ENCODE measurements around the gene KRTAP10-6.
"Not testable (repeated sequence)": the region's sequence is repeated elsewhere in the genome, so short reads cannot be mapped to it uniquely, and the experiment has no call there.

KRTAP10-6 gene

GRCh38 chr21:44582055-44582454, 10.2 kb downstream of the KRTAP10-6 start:
- Histone ChIP-seq H3F3A (ENCODE audit: insufficient read depth) (no peaks in the 10 kb centered on the region), H3K27me3 (ENCODE audit: low read length) (no peaks in the 10 kb centered on the region), H3K9me2 (replicated peaks; ENCODE audit: insufficient read depth, low read length) (no peaks in the 10 kb centered on the region), H3K4me2 (ENCODE audit: low read depth, low read length, poor library complexity, severe bottlenecking) (no peak overlapping the region), H3K27ac (ENCODE audit: low read depth, low read length) (no peak overlapping the region), H4K20me1 (ENCODE audit: low read depth, low read length) (no peaks in the 10 kb centered on the region), H3K79me2 (ENCODE audit: insufficient read depth, low read length) (no peaks in the 10 kb centered on the region), H3K9ac (ENCODE audit: low read length) (no peak overlapping the region), H3K4me3 (ENCODE audit: insufficient read depth, low read length, poor library complexity, severe bottlenecking) (no peak overlapping the region), H3K9me3 (ENCODE audit: insufficient read depth, low read length) (peaks cover 10% of the 10 kb centered on the region; the same call in 1 of the 2 replicates), H3K36me3 (ENCODE audit: low read length) (no peaks in the 10 kb centered on the region), H2AFZ (ENCODE audit: low read depth, low read length, severe bottlenecking) (no peak overlapping the region)
- no peak for TF ChIP-seq CTCF (IDR thresholded peaks at IDR 0.05; ENCODE audit: insufficient read depth, low read length, poor library complexity, severe bottlenecking)

GRCh38 chr21:44581158-44581557, 11.1 kb downstream of the KRTAP10-6 start:
- Histone ChIP-seq H3K4me2 (ENCODE audit: low read depth, low read length, poor library complexity, severe bottlenecking) (no peak overlapping the region), H3K27ac (ENCODE audit: low read depth, low read length) (no peak overlapping the region), H3K9me2 (replicated peaks; ENCODE audit: insufficient read depth, low read length) (no peaks in the 10 kb centered on the region), H3F3A (ENCODE audit: insufficient read depth) (no peaks in the 10 kb centered on the region), H2AFZ (ENCODE audit: low read depth, low read length, severe bottlenecking) (no peak overlapping the region), H3K4me3 (ENCODE audit: insufficient read depth, low read length, poor library complexity, severe bottlenecking) (no peak overlapping the region), H3K27me3 (ENCODE audit: low read length) (no peaks in the 10 kb centered on the region), H3K9me3 (ENCODE audit: insufficient read depth, low read length) (peaks cover 10% of the 10 kb centered on the region; the same call in 1 of the 2 replicates), H3K36me3 (ENCODE audit: low read length) (no peaks in the 10 kb centered on the region), H3K79me2 (ENCODE audit: insufficient read depth, low read length) (no peaks in the 10 kb centered on the region), H4K20me1 (ENCODE audit: low read depth, low read length) (no peaks in the 10 kb centered on the region), H3K9ac (ENCODE audit: low read length) (no peak overlapping the region)
- no peak for TF ChIP-seq EZH2phosphoT487 (conservative IDR thresholded peaks at IDR 0.05; ENCODE audit: low read length)
- TF ChIP-seq CTCF (IDR thresholded peaks at IDR 0.05; ENCODE audit: insufficient read depth, low read length, poor library complexity, severe bottlenecking), result no peak

GRCh38 chr21:44580231-44580821, 12.0 kb downstream of the KRTAP10-6 start, which contains the start of gene KRTAP10-5:
Gene KRTAP10-5 (minus strand): TSS chr21:44580604. CDS start chr21:44580578, 26 bp downstream.
- not testable (repeated sequence) for H3K27me3 ChIP-seq (ENCODE audit: low read length); H3K9ac ChIP-seq (ENCODE audit: low read length); H4K20me1 ChIP-seq (ENCODE audit: low read depth, low read length); H3K4me3 ChIP-seq (ENCODE audit: insufficient read depth, low read length, poor library complexity, severe bottlenecking); H2AFZ ChIP-seq (ENCODE audit: low read depth, low read length, severe bottlenecking); H3K27ac ChIP-seq (ENCODE audit: low read depth, low read length); H3F3A ChIP-seq (ENCODE audit: insufficient read depth); H3K9me3 ChIP-seq (ENCODE audit: insufficient read depth, low read length); H3K9me2 ChIP-seq (replicated peaks; ENCODE audit: insufficient read depth, low read length); H3K79me2 ChIP-seq (ENCODE audit: insufficient read depth, low read length); H3K36me3 ChIP-seq (ENCODE audit: low read length); H3K4me2 ChIP-seq (ENCODE audit: low read depth, low read length, poor library complexity, severe bottlenecking)

- no peaks in the 10 kb centered on the region for H3K9me2 ChIP-seq (replicated peaks; ENCODE audit: insufficient read depth, low read length)
- no peak overlapping the region for H2AFZ ChIP-seq (ENCODE audit: low read depth, low read length, severe bottlenecking)
- TF ChIP-seq EZH2phosphoT487 (conservative IDR thresholded peaks at IDR 0.05; ENCODE audit: low read length) (no peak), CTCF (IDR thresholded peaks at IDR 0.05; ENCODE audit: insufficient read depth, low read length, poor library complexity, severe bottlenecking) (no peak)
- H3K79me2 ChIP-seq (ENCODE audit: insufficient read depth, low read length), result no peaks in the 10 kb centered on the region
- no peaks in the 10 kb centered on the region for H3K27me3 ChIP-seq (ENCODE audit: low read length)
- H3K4me2 ChIP-seq (ENCODE audit: low read depth, low read length, poor library complexity, severe bottlenecking), result no peak overlapping the region
- H3K36me3 ChIP-seq (ENCODE audit: low read length), result no peaks in the 10 kb centered on the region
- H4K20me1 ChIP-seq (ENCODE audit: low read depth, low read length), result no peaks in the 10 kb centered on the region
- no peaks in the 10 kb centered on the region for H3F3A ChIP-seq (ENCODE audit: insufficient read depth)
- H3K9me3 ChIP-seq (ENCODE audit: insufficient read depth, low read length), result peaks cover 10% of the 10 kb centered on the region; the same call in 1 of the 2 replicates
- H3K9ac ChIP-seq (ENCODE audit: low read length), result no peak overlapping the region
- H3K27ac ChIP-seq (ENCODE audit: low read depth, low read length), result no peak overlapping the region
- H3K4me3 ChIP-seq (ENCODE audit: insufficient read depth, low read length, poor library complexity, severe bottlenecking), result no peak overlapping the region
Observed at GRCh38 chr21:44579833-44580144, 12.5 kb downstream of the KRTAP10-6 start.
